ENCODE data around the gene ANAPC16.

DNA sequence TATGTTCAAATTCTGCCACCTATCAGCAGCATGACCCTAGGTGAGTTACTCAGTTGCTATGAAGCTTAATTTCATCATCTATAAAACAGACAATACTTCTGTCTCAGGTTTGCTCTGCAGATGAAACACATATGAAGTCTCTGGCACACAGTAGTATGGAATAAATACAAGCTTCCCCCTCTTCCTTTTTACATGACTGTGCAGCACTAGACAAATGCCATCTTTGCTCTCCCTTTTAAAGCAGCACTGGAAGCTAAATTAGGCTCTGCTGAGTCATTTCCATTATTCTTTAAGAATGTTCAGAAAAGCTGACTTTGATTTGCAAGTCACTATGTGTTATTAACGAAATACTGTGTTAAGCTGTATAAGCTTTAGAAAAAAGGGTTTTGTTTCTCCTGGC, 40.7 kb upstream of the ANAPC16 start:
- no peak for TF ChIP-seq EP300 (IDR thresholded peaks at IDR 0.05)
- TF ChIP-seq, protein P1, sequence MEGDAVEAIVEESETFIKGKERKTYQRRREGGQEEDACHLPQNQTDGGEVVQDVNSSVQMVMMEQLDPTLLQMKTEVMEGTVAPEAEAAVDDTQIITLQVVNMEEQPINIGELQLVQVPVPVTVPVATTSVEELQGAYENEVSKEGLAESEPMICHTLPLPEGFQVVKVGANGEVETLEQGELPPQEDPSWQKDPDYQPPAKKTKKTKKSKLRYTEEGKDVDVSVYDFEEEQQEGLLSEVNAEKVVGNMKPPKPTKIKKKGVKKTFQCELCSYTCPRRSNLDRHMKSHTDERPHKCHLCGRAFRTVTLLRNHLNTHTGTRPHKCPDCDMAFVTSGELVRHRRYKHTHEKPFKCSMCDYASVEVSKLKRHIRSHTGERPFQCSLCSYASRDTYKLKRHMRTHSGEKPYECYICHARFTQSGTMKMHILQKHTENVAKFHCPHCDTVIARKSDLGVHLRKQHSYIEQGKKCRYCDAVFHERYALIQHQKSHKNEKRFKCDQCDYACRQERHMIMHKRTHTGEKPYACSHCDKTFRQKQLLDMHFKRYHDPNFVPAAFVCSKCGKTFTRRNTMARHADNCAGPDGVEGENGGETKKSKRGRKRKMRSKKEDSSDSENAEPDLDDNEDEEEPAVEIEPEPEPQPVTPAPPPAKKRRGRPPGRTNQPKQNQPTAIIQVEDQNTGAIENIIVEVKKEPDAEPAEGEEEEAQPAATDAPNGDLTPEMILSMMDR (IDR thresholded peaks at IDR 0.05): no peak
- TF ChIP-seq POLR2A (IDR thresholded peaks at IDR 0.05): no peak
